Caco-2 (cell line): ENCODE data around the gene TRAPPC2L. TPM values are rescaled to one million over a fixed set of nuclear protein-coding genes. Genes with fewer than 3 reads are reported as not detected.

ENCODE experiments used
- BruUV-seq: library from RNA; stranded (reverse); fragments of 400-500 nt; replicated peaks from 2 replicates; lab custom pipeline; 2021; lab: Mats Ljungman, UMichigan
- CTCF ChIA-PET: fragments of 300-600 bp; sonication (Branson Sonifier 250); formaldehyde crosslinking; loops from one replicate; lab custom pipeline; 2022; ENCODE audit warnings: antibody characterized with exemption; lab: Charles Lee
- POLR2A ChIA-PET: fragments of 300-600 bp; sonication (Branson Sonifier 250); formaldehyde crosslinking; loops from one replicate; lab custom pipeline; 2022; ENCODE audit warnings: antibody characterized with exemption; lab: Charles Lee
- DNase-seq, 2 experiments: peaks; one replicate each; pipeline versions ENCODE4 v3.0.0 to v3.0.0-alpha.2; 2020 to 2022
- H3K27me3 ChIP-seq: replicated peaks from 2 replicates; pipeline ENCODE4 v1.6.0; 2011; ENCODE audit warnings: low read length; ENCODE audit not compliant: control insufficient read depth, insufficient read depth
- H3K36me3 ChIP-seq: 2 replicates; pipeline ENCODE4 v1.5.1; 2011; ENCODE audit warnings: low read length; ENCODE audit not compliant: control insufficient read depth, insufficient read depth
- H3K4me1 ChIP-seq: fragments of 250-450 bp; sonication (Bioruptor Pico); 2 replicates; pipeline ENCODE4 v1.5.1; 2020; ENCODE audit warnings: mild to moderate bottlenecking
- H3K4me3 ChIP-seq: 2 replicates; pipeline ENCODE4 v1.5.1; 2011; ENCODE audit warnings: low read depth, mild to moderate bottlenecking, control low read depth, low read length
- H3K9me3 ChIP-seq: fragments of 250-450 bp; sonication (Bioruptor Pico); 2 replicates; pipeline ENCODE4 v1.5.1; 2020; ENCODE audit warnings: mild to moderate bottlenecking, moderate library complexity
- H3K27ac Mint-ChIP-seq: one replicate; pipeline ENCODE4 v1.8.0; 2022; ENCODE audit warnings: mixed read lengths; ENCODE audit not compliant: unreplicated experiment
- H3K27me3 Mint-ChIP-seq: one replicate; pipeline ENCODE4 v1.8.0; 2022; ENCODE audit warnings: mixed read lengths; ENCODE audit not compliant: insufficient read depth, unreplicated experiment
- H3K36me3 Mint-ChIP-seq: one replicate; pipeline ENCODE4 v1.8.0; 2022; ENCODE audit warnings: mild to moderate bottlenecking, mixed read lengths; ENCODE audit not compliant: insufficient read depth, unreplicated experiment
- H3K4me1 Mint-ChIP-seq: one replicate; pipeline ENCODE4 v1.8.0; 2022; ENCODE audit warnings: low read depth, mixed read lengths; ENCODE audit not compliant: unreplicated experiment
- H3K4me3 Mint-ChIP-seq: one replicate; pipeline ENCODE4 v1.8.0; 2022; ENCODE audit warnings: mild to moderate bottlenecking, moderate library complexity, mixed read lengths; ENCODE audit not compliant: unreplicated experiment
- H3K9me3 Mint-ChIP-seq: one replicate; pipeline ENCODE4 v1.8.0; 2022; ENCODE audit warnings: mixed read lengths; ENCODE audit not compliant: unreplicated experiment
- CTCF ChIP-seq, 2 experiments: fragments of 200-600 bp in 1 of 2; IDR thresholded peaks; 1 replicate in 1 of 2; 2 replicates in 1 of 2; pipeline versions ENCODE4 v1.5.1 to v1.8.0; 2011 to 2022; ENCODE audit warnings: antibody characterized with exemption in 1 of 2, control low read depth in 1 of 2, inconsistent platforms in 1 of 2, low read depth in 1 of 2, low read length in 1 of 2, mild to moderate bottlenecking in 1 of 2, moderate library complexity in 1 of 2; ENCODE audit not compliant: insufficient read depth in 1 of 2, severe bottlenecking in 1 of 2, unreplicated experiment in 1 of 2
- intact Hi-C: fragments of 100-400 bp; cut with micrococcal nuclease; formaldehyde crosslinking; loops from one replicate; pipeline ENCODE4 v1.10.0; 2022; ENCODE audit not compliant: unreplicated experiment
- total RNA-seq: library from RNA; stranded (reverse); gene quantifications from 2 replicates; pipeline ENCODE4 v1.2.3, GENCODE V29; 2022

The TRAPPC2L gene
- total RNA-seq, 1 experiment from 2014 or later: 179 TPM

GRCh38 chr16:88817785-88818574 lies 38.9 kb upstream of the TRAPPC2L start:
- no peaks in the 10 kb centered on the region for H3K9me3 ChIP-seq
- BruUV-seq: no TSS peak
- ChIA-PET CTCF (interaction anchor here (1.0 kb wide), 1 partner anchor 40 kb away, joined by 4 read pairs; the partner anchor contains the start of gene TRAPPC2L), POLR2A (no interaction called here)
- H3K4me1 ChIP-seq: peaks cover 1% of the 10 kb centered on the region
- Mint-ChIP-seq H3K4me3 (no peak overlapping the region), H3K9me3 (no peaks in the 10 kb centered on the region), H3K27me3 (no peaks in the 10 kb centered on the region), H3K27ac (no peak overlapping the region), H3K36me3 (peaks cover 49% of the 10 kb centered on the region), H3K4me1 (no peaks in the 10 kb centered on the region)
- no peaks in the 10 kb centered on the region for H3K27me3 ChIP-seq
- DNase-seq: no peak
- intact Hi-C loops: loop anchor here (2.0 kb wide), 2 partner anchors 349 to 399 kb away; partner anchors contain the start of gene ZNF778
- no peak overlapping the region for H3K4me3 ChIP-seq
- no peaks in the 10 kb centered on the region for H3K36me3 ChIP-seq
- no peak for TF ChIP-seq CTCF (IDR thresholded peaks at IDR 0.05; ENCODE audit: insufficient read depth in 1 of 2, low read depth in 1 of 2, low read length in 1 of 2, severe bottlenecking in 1 of 2, unreplicated experiment in 1 of 2)

DNA sequence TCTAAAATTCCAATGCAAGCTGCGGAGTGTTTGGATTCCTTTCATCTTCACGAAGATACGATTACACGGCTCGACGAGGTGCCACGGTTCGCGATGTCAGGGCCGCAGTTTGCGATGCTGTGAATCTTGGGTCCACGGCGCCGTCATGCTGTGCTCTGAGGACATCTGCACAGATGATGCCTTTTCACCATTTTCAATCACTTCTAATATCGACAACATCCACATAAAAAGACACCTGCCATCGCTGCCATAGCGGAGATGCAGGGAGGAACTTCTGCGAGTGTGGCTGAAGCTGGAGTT lies 38.4 kb upstream of the TRAPPC2L start:
- no peak overlapping the region for H3K27ac Mint-ChIP-seq
- no peak for TF ChIP-seq CTCF (IDR thresholded peaks at IDR 0.05; ENCODE audit: insufficient read depth in 1 of 2, low read depth in 1 of 2, low read length in 1 of 2, severe bottlenecking in 1 of 2, unreplicated experiment in 1 of 2)
- no peak overlapping the region for H3K4me3 Mint-ChIP-seq
- POLR2A ChIA-PET: no interaction called here
- intact Hi-C loops: no loop called here
- Histone ChIP-seq H3K27me3 (no peaks in the 10 kb centered on the region), H3K36me3 (no peaks in the 10 kb centered on the region), H3K9me3 (no peaks in the 10 kb centered on the region), H3K4me3 (no peak overlapping the region), H3K4me1 (no peaks in the 10 kb centered on the region)
- no peak for DNase-seq
- CTCF ChIA-PET: interaction anchor here (1.0 kb wide), 1 partner anchor 39 kb away, joined by 4 read pairs; the partner anchor contains the start of gene TRAPPC2L
- H3K4me1 Mint-ChIP-seq: no peaks in the 10 kb centered on the region
- H3K27me3 Mint-ChIP-seq: no peaks in the 10 kb centered on the region
- no TSS peak for BruUV-seq
- no peaks in the 10 kb centered on the region for H3K9me3 Mint-ChIP-seq
- peaks cover 49% of the 10 kb centered on the region for H3K36me3 Mint-ChIP-seq

- no peaks in the 10 kb centered on the region for H3K4me1 ChIP-seq
- ChIA-PET CTCF (interaction anchor here (1.0 kb wide), 1 partner anchor 38 kb away, joined by 4 read pairs; the partner anchor contains the start of gene TRAPPC2L), POLR2A (interaction anchor here (0.6 kb wide), 1 partner anchor 39 kb away, joined by 4 read pairs; no protein-coding TSS in a partner anchor)
- no peak overlapping the region for H3K27ac Mint-ChIP-seq
- peaks cover 45% of the 10 kb centered on the region for H3K36me3 Mint-ChIP-seq
- H3K4me3 ChIP-seq: no peak overlapping the region
- DNase-seq: no peak
- H3K4me3 Mint-ChIP-seq: no peak overlapping the region
- no peak for TF ChIP-seq CTCF (IDR thresholded peaks at IDR 0.05; ENCODE audit: insufficient read depth in 1 of 2, low read depth in 1 of 2, low read length in 1 of 2, severe bottlenecking in 1 of 2, unreplicated experiment in 1 of 2)
- no peaks in the 10 kb centered on the region for H3K27me3 Mint-ChIP-seq
- H3K36me3 ChIP-seq: no peaks in the 10 kb centered on the region
- H3K9me3 Mint-ChIP-seq: no peaks in the 10 kb centered on the region
- no TSS peak for BruUV-seq
- intact Hi-C loops: no loop called here
- H3K4me1 Mint-ChIP-seq: no peaks in the 10 kb centered on the region
- no peaks in the 10 kb centered on the region for H3K27me3 ChIP-seq
- H3K9me3 ChIP-seq: no peaks in the 10 kb centered on the region
Measured at GRCh38 chr16:88819126-88819525, 37.8 kb upstream of the TRAPPC2L start.
